GM19099 (cell line): ENCODE data around the gene EGFR.

ENCODE experiments used
- POLR2A ChIP-seq: IDR thresholded peaks from 3 replicates; pipeline ENCODE4 v1.6.1; 2011; ENCODE audit warnings: low read depth; ENCODE audit not compliant: insufficient read length; ENCODE audit errors: extremely low read depth

The EGFR gene

DNA sequence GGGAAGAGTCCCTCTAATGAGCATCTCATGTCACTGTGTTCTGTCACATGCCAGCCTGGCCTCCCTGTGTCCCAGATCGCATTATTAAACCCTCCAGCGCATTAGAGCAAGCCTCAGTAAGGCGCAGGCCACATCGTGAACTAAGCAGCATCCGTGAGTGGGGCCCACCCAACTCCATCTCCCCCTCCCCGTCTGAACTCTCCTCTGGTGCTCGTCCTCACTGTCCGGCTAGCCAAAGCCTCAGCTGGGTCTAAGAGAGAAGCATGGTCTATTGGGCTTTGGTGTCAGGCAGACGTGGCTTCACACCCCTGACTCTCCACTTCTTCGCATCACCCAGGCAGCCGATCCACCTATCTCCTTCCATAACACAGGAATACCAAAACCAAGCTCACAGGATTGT, 181.6 kb downstream of the EGFR start:
- no peak for TF ChIP-seq POLR2A

DNA sequence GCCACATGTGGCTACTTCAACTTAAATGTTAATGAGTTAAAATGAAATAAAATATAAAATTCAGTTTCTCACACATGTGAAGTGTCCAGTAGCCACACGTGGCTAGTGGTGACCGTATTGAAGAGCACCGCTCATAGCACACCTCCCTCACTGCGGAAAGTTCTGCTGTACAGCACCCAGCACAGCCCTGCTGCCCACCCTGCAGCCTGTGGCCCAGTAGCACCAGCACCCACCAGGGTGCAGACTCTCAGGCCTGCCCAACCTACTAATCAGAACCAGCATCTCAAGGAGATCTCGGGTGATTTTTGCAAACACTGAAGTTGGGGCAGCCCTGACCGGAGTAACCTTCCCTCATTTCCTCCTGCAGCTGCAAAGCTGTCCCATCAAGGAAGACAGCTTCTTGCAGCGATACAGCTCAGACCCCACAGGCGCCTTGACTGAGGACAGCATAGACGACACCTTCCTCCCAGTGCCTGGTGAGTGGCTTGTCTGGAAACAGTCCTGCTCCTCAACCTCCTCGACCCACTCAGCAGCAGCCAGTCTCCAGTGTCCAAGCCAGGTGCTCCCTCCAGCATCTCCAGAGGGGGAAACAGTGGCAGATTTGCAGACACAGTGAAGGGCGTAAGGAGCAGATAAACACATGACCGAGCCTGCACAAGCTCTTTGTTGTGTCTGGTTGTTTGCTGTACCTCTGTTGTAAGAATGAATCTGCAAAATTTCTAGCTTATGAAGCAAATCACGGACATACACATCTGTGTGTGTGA, 183.5 kb downstream of the EGFR start:
- no peak for TF ChIP-seq POLR2A

DNA sequence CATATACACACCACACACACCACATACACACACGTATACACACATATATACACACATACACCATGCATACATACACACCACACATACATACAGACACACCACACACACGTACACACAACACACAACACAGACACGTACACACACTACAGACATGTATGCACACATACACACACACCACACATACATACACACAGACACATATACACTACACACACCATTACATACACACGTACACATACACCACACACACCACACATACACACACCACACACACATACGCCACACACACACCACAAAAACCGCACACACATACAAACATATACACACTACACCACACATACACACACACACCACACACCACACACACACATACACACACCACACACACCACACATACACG, 184.5 kb downstream of the EGFR start:
- TF ChIP-seq POLR2A, result no peak

DNA sequence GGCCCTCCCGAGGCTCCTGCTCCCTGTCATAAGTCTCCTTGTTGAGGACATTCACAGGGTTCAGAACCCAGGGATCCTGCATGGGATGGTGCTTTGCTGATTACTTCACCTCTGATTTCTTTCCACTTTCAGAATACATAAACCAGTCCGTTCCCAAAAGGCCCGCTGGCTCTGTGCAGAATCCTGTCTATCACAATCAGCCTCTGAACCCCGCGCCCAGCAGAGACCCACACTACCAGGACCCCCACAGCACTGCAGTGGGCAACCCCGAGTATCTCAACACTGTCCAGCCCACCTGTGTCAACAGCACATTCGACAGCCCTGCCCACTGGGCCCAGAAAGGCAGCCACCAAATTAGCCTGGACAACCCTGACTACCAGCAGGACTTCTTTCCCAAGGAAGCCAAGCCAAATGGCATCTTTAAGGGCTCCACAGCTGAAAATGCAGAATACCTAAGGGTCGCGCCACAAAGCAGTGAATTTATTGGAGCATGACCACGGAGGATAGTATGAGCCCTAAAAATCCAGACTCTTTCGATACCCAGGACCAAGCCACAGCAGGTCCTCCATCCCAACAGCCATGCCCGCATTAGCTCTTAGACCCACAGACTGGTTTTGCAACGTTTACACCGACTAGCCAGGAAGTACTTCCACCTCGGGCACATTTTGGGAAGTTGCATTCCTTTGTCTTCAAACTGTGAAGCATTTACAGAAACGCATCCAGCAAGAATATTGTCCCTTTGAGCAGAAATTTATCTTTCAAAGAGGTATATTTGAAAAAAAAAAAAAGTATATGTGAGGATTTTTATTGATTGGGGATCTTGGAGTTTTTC, 186.5 kb downstream of the EGFR start:
- TF ChIP-seq POLR2A, result no peak

DNA sequence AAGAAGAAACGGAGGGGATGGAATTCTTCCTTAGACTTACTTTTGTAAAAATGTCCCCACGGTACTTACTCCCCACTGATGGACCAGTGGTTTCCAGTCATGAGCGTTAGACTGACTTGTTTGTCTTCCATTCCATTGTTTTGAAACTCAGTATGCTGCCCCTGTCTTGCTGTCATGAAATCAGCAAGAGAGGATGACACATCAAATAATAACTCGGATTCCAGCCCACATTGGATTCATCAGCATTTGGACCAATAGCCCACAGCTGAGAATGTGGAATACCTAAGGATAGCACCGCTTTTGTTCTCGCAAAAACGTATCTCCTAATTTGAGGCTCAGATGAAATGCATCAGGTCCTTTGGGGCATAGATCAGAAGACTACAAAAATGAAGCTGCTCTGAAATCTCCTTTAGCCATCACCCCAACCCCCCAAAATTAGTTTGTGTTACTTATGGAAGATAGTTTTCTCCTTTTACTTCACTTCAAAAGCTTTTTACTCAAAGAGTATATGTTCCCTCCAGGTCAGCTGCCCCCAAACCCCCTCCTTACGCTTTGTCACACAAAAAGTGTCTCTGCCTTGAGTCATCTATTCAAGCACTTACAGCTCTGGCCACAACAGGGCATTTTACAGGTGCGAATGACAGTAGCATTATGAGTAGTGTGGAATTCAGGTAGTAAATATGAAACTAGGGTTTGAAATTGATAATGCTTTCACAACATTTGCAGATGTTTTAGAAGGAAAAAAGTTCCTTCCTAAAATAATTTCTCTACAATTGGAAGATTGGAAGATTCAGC, 187.6 kb downstream of the EGFR start:
- no peak for TF ChIP-seq POLR2A

DNA sequence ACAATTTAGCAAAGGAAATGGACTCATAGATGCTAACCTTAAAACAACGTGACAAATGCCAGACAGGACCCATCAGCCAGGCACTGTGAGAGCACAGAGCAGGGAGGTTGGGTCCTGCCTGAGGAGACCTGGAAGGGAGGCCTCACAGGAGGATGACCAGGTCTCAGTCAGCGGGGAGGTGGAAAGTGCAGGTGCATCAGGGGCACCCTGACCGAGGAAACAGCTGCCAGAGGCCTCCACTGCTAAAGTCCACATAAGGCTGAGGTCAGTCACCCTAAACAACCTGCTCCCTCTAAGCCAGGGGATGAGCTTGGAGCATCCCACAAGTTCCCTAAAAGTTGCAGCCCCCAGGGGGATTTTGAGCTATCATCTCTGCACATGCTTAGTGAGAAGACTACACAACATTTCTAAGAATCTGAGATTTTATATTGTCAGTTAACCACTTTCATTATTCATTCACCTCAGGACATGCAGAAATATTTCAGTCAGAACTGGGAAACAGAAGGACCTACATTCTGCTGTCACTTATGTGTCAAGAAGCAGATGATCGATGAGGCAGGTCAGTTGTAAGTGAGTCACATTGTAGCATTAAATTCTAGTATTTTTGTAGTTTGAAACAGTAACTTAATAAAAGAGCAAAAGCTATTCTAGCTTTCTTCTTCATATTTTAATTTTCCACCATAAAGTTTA, 188.8 kb downstream of the EGFR start:
- TF ChIP-seq POLR2A, result no peak

DNA sequence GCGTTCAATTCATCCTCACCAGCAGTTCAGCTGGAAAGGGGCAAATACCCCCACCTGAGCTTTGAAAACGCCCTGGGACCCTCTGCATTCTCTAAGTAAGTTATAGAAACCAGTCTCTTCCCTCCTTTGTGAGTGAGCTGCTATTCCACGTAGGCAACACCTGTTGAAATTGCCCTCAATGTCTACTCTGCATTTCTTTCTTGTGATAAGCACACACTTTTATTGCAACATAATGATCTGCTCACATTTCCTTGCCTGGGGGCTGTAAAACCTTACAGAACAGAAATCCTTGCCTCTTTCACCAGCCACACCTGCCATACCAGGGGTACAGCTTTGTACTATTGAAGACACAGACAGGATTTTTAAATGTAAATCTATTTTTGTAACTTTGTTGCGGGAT, 190.5 kb downstream of the EGFR start:
- no peak for TF ChIP-seq POLR2A

DNA sequence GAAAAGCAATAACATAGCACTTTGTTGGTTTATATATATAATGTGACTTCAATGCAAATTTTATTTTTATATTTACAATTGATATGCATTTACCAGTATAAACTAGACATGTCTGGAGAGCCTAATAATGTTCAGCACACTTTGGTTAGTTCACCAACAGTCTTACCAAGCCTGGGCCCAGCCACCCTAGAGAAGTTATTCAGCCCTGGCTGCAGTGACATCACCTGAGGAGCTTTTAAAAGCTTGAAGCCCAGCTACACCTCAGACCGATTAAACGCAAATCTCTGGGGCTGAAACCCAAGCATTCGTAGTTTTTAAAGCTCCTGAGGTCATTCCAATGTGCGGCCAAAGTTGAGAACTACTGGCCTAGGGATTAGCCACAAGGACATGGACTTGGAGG, 191.4 kb downstream of the EGFR start:
- TF ChIP-seq POLR2A, result no peak

DNA sequence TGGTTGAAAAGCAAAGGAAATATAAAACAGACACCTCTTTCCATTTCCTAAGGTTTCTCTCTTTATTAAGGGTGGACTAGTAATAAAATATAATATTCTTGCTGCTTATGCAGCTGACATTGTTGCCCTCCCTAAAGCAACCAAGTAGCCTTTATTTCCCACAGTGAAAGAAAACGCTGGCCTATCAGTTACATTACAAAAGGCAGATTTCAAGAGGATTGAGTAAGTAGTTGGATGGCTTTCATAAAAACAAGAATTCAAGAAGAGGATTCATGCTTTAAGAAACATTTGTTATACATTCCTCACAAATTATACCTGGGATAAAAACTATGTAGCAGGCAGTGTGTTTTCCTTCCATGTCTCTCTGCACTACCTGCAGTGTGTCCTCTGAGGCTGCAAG, 191.9 kb downstream of the EGFR start:
- no peak for TF ChIP-seq POLR2A

DNA sequence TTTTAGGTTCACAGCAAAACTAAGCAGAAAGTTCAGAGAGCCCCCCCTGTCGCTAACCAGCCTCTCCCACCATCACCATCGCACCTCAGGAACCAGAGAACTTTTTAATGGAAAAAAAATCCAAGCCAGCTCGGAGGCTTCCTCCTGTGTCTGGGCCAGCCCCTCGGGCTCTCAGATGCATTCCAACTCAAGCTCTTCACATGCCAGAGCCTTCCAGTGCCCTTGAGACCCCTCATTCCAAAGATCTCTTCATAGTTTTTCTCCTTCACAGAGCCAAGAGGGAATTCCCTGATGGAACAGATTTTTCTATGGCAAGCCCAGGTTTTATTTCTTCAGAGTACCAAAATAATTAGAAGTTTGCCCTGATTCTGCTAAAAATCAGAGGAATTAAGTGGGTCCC, 192.9 kb downstream of the EGFR start:
- TF ChIP-seq POLR2A, result no peak

DNA sequence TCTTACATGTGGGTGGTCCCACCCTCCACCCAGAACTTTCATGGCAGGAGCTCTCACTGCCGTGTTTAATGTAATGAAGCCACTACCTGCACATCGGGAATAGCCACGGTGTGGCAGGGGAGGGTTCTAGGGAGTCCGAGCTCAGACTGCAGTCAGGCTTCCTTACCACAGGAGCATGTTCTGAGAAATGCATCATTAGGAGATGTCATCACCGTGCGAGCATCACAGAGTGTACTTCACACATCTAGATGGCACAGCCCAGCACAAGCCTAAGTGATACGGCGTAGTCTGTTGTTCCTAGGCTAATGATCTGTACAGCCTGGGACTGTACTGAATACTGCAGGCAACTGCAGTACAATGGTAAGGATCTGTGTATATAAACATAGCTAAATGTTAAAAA, 193.4 kb downstream of the EGFR start:
- TF ChIP-seq POLR2A, result no peak

DNA sequence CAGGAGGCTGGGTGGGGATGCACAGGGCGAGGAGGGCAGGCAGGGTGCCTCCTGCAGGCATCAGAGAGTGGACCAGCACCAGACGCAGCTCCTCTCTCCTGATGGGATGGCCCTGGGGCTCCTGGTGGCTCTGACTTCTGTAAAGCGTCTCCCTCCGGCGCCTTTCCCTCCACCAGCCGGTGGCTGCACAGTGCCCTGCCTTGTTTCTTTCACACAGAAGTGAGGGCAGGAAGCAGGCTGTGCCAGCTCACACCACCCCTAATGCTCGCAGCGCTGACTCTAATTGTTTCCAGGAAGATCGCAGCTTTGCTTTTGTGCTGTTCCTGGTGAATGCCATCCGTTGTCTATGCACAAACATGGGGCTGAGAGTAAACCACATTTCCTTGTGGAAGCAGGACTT, 194.0 kb downstream of the EGFR start:
- no peak for TF ChIP-seq POLR2A

DNA sequence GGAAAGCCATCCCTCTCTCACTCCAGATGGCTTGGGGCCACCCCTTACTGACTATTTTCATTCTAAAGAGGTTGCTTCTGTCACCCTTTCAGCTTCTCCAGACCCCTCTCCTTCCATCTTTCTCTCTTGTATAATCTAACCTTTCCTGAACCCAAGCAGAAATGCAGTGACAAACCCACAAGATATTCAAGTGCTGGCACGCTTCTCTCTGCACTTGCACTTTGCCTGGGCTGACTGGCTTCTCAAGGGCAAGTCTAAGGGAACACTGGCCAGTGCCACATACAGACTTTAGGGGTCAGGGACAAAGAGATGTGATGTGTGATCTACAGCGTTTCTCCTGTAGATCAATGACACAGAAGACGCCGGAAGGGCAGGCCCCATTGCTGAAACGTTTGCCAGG, 195.9 kb downstream of the EGFR start:
- no peak for TF ChIP-seq POLR2A

DNA sequence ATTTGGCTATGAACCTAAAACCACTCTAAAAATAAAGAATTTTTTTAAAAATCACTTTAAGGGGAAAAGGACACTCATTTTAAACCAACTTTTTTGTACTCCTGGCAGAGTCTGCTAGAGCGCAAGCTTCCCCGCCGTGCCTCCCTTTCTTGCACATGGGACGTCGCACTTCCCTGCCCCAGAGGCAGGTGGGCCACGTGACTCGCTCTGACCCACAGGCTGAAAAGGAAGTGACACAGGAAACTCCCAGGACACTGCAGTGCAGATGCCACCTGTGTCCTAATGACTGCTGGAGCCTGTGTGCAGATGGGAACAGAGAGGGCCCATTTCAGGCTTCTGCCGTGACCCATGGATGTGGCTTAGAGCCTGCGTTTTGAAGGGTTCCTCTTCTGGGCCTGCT, 204.2 kb downstream of the EGFR start:
- TF ChIP-seq POLR2A, result no peak

DNA sequence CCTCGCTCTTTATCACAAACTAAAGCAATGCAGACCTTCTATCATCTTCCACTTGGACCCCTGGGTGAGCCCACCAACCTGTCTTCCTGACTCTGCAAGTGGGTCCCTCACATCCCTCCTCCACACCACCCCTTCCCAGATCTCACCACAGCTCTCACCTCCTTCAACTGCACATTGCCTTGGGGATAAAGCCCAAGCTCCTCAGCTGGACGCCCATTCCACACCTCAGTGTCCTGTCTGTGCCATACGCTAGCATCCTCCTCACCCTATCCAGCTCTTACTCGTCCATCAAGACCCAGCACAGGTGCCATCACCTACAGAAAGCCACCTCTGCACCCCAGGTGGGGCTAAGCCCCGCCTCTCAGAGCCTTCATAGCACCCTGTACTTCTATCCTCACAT, 205.3 kb downstream of the EGFR start:
- no peak for TF ChIP-seq POLR2A

DNA sequence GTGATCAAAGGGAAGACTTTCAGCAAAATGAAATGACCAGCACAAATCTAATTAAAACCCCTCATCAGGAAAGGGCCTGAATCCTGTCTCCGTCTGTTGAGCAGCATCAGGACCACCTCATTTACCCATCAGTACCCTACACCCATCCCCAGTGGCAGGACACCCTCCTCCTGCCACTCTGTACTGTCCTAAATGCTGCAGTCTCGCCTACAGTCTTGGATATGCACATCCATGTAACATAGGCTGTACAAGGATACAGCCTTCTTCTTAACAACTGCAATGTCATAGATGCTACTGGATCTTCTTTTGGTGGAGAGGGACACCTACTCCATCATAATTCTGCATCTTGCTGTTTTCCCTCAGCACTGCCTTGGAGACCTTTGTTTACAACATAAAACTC, 206.0 kb downstream of the EGFR start:
- no peak for TF ChIP-seq POLR2A

DNA sequence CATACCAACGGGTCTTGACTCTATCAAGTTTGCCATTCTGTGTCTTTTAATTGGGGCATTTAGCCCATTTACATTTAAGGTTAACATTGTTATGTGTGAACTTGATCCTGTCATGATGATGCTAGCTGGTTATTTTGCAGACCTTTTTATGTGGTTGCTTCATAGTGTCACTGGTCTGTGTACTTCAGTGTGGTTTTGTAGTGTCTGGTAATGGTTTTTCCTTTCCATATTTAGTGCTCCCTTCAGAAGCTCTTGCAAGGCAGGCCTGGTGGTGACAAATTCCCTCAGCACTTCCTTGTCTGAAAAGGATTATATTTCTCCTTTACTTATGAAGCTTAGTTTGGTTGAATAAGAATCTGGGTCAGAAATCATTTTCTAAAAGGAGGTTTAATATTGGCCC, 211.2 kb downstream of the EGFR start:
- no peak for TF ChIP-seq POLR2A
